Activated naive CD8-positive, alpha-beta T cell treated with anti-CD3 and anti-CD28 coated beads, Interleukin-2, amount 50 U/mL, for 16 hours (primary cell): Measurements from ENCODE around the gene TAS2R38.
"Not testable (repeated sequence)": the region's sequence is repeated elsewhere in the genome, so short reads cannot be mapped to it uniquely, and the experiment has no call there.

Experiments used
- DNase-seq: peaks from one replicate; pipeline ENCODE4 v3.0.0-alpha.2; 2020; ENCODE audit warnings: low read depth, low spot score

The TAS2R38 gene

GRCh38 chr7:141973673-141974072 lies at the start of gene TAS2R38:
Gene TAS2R38, minus strand, starts transcription at chr7:141973773. Its CDS starts 84 bp downstream, at chr7:141973689.
- DNase-seq = no peak

GRCh38 chr7:142018154-142018553 lies 44.6 kb upstream of the TAS2R38 start:
- no peak for DNase-seq

GRCh38 chr7:142017451-142017850 lies 43.9 kb upstream of the TAS2R38 start:
- no peak for DNase-seq

- DNase-seq = no peak
These were observed 39.4 kb upstream of the TAS2R38 start for GRCh38 chr7:142012825-142013511.

GRCh38 chr7:142010952-142011548 lies 37.5 kb upstream of the TAS2R38 start:
- DNase-seq = no peak

GRCh38 chr7:142009187-142009586 lies 35.6 kb upstream of the TAS2R38 start:
- no peak for DNase-seq

GRCh38 chr7:142006577-142006976 lies 33.0 kb upstream of the TAS2R38 start:
- no peak for DNase-seq

GRCh38 chr7:142002179-142002578 lies 28.6 kb upstream of the TAS2R38 start:
- DNase-seq = no peak

- no peak for DNase-seq
These were observed 27.7 kb upstream of the TAS2R38 start for GRCh38 chr7:142001163-142001874.

- DNase-seq = no peak
These were observed 26.7 kb upstream of the TAS2R38 start for GRCh38 chr7:142000244-142000643.

GRCh38 chr7:141999058-141999623 lies 25.6 kb upstream of the TAS2R38 start:
- no peak for DNase-seq

GRCh38 chr7:141993354-141993753 lies 19.8 kb upstream of the TAS2R38 start:
- DNase-seq = no peak

GRCh38 chr7:141992688-141993087 lies 19.1 kb upstream of the TAS2R38 start:
- no peak for DNase-seq

- no peak for DNase-seq
These were observed 18.6 kb upstream of the TAS2R38 start for GRCh38 chr7:141992156-141992555.

- no peak for DNase-seq
These were observed 17.6 kb upstream of the TAS2R38 start for GRCh38 chr7:141991140-141991539.

GRCh38 chr7:141990011-141990725 lies 16.6 kb upstream of the TAS2R38 start:
- DNase-seq = no peak

- DNase-seq = not testable (repeated sequence)
These were observed 14.2 kb upstream of the TAS2R38 start for GRCh38 chr7:141987803-141988202.

- no peak for DNase-seq
These were observed 13.3 kb upstream of the TAS2R38 start for GRCh38 chr7:141986923-141987322.

GRCh38 chr7:141985926-141986325 lies 12.4 kb upstream of the TAS2R38 start:
- DNase-seq = not testable (repeated sequence)

GRCh38 chr7:141979568-141979967 lies 6.0 kb upstream of the TAS2R38 start:
- no peak for DNase-seq

GRCh38 chr7:141978351-141978750 lies 4.8 kb upstream of the TAS2R38 start:
- DNase-seq = no peak
